Measurements from ENCODE around the gene CEMIP. TPM values are rescaled to one million over a fixed set of nuclear protein-coding genes. Genes with fewer than 3 reads are reported as not detected.

The CEMIP gene
- total and polyA plus RNA-seq, 2 of the 8 experiments (the other 6 are each of a cell fraction or from before 2014, with no cell fraction given) = 0.11 to 0.60 TPM

DNA sequence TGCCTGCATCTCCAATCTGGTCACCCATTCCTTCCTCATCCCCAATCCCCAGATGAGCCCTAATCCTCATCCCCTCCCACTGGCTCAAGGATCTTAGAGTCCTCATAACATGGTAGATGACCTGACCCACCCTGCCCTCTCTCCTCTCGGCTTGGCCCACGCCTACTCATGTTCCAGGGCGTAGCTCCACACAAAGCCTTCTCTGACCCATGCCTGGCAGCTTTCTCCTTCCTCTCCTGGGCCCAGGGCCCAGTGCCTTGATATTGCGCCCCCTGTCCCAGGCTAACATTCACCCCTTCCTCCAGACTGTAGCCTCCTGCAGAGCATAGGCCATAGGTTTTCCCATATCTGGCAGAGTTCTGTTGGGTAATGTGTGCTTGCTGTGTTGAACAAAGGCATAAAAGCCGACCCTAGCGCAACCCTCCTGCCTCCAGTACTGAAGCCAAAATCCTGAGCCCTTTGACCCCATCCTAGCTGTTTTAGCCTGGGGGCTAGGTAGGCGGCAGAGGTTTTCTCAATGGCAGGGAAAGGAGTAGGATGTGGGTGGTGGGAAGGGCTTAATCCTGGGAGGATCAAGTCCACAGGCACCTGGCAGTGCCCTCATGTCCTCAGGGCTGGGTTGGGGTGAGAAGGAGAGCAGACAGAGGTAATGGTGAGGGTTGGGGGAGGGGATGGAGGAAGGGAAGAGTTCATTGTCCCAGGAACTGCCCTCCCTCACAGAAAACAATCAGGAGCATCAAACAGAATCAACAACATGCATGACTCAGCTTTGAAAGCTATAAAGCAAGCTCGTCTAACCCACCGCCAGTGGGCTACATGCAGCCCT is 175.0 kb downstream of the CEMIP start:
- Histone ChIP-seq H4K8ac (ENCODE audit: extremely low read depth, insufficient read depth, low read length) (peak overlapping the region; percentile 29; the same call in 1 of the 2 replicates), H2AFZ (ENCODE audit: low read length) (no peak overlapping the region), H2BK15ac (ENCODE audit: low read length) (0 out of 2 replicates have a peak overlapping the region, but pooled peaks have one; percentile 31), H2BK12ac (ENCODE audit: low read depth, low read length) (peak overlapping the region; percentile 94), H3K4ac (replicated peaks; ENCODE audit: insufficient read length, low read depth, low read length) (peak overlapping the region; percentile 70), H2AK5ac (ENCODE audit: low read depth, low read length) (peak overlapping the region; percentile 93), H3K56ac (replicated peaks; ENCODE audit: insufficient read length, low read depth, low read length) (no peak overlapping the region), H4K20me1 (replicated peaks in 1 of 2; ENCODE audit: control insufficient read depth in 1 of 2, insufficient read depth in 2 of 2, low read length in 2 of 2) (no peaks in the 10 kb centered on the region), H3K23ac (ENCODE audit: insufficient read length) (no peak overlapping the region), H3K36me3 (ENCODE audit: control insufficient read depth in 2 of 4, insufficient read depth in 4 of 4, low read length in 3 of 4) (peaks cover 0 to 15% (median 3%) of the 10 kb centered on the region in 4 experiments; a peak in 4 of 8 replicates), H4K91ac (replicated peaks; ENCODE audit: insufficient read length, low read length) (peak overlapping the region; percentile 34), H3K4me2 (ENCODE audit: insufficient read depth in 1 of 2, low read depth in 2 of 2, low read length in 2 of 2) (peak overlapping the region in 1 of 2 experiments; percentile 57; a peak in 2 of 4 replicates), H4K5ac (ENCODE audit: insufficient read length, low read depth, low read length) (peak overlapping the region; percentile 12), H3K9ac (replicated peaks in 1 of 4; ENCODE audit: extremely low read depth in 1 of 4, low read depth in 3 of 4, low read length in 3 of 4) (no peak overlapping the region; a peak in 1 of 7 replicates), H3K79me1 (ENCODE audit: low read depth, low read length) (peaks cover 7% of the 10 kb centered on the region), H2BK5ac (ENCODE audit: low read depth, low read length) (peak overlapping the region; percentile 91), H3K27ac (ENCODE audit: low read depth, low read length) (no peak overlapping the region; the same call in 1 of the 2 replicates), H3K27me3 (replicated peaks in 1 of 4; ENCODE audit: control insufficient read depth in 3 of 4, extremely low read depth in 1 of 4, insufficient read depth in 3 of 4, low read length in 3 of 4) (no peaks in the 10 kb centered on the region), H3K4me1 (replicated peaks in 1 of 4; ENCODE audit: control insufficient read depth in 3 of 4, insufficient read depth in 4 of 4, low read length in 3 of 4) (peaks cover 0 to 16% (median 6%) of the 10 kb centered on the region in 4 experiments; a peak in 5 of 7 replicates), H2BK120ac (replicated peaks; ENCODE audit: low read depth, low read length) (no peak overlapping the region), H3K18ac (ENCODE audit: extremely low read depth, low read length) (peak overlapping the region; percentile 89), H3K9me3 (ENCODE audit: insufficient read depth in 2 of 2, low read depth in 1 of 2, low read length in 1 of 2) (no peaks in the 10 kb centered on the region), H3K23me2 (ENCODE audit: low read depth, low read length) (no peaks in the 10 kb centered on the region), H3K14ac (ENCODE audit: insufficient read length) (no peak overlapping the region), H2BK20ac (ENCODE audit: low read length) (peak overlapping the region; percentile 82; the same call in 1 of the 2 replicates), H3K4me3 (ENCODE audit: extremely low read depth in 1 of 4, insufficient read depth in 2 of 4, low read depth in 3 of 4, low read length in 4 of 4) (no peak overlapping the region; a peak in 1 of 8 replicates), H3K79me2 (ENCODE audit: control insufficient read depth in 1 of 2, insufficient read depth in 2 of 2, low read length in 2 of 2) (no peaks in the 10 kb centered on the region)
- WGBS, 2 experiments (ENCODE audit: extremely low coverage in 1 of 2, insufficient coverage in 1 of 2, insufficient read length in 1 of 2, insufficient replicate concordance in 2 of 2, low coverage in 1 of 2, low lambda C conversion rate in 2 of 2, missing lambda C conversion rate in 1 of 2) = 82% methylated on average over 9 of the region's 9 CpGs; no CpG with 5 or more reads in 1 of the 2 experiments
- POLR2A ChIA-PET (ENCODE audit: partially characterized antibody) = interaction anchor here (1.0 to 1.5 kb wide), 3 partner anchors 9 to 14 kb away, joined by 3 to 4 read pairs (median 3); no protein-coding TSS in a partner anchor
- FAIRE-seq (peak; percentile 36), DNase-seq (ENCODE audit: low read depth in 1 of 2, low spot score in 2 of 2) (peak in 1 of 2 experiments; percentile 51)
- TF ChIP-seq TAF1 (IDR thresholded peaks at IDR 0.05; ENCODE audit: low read depth, low read length) = no peak
- peak; percentile 66 for TF ChIP-seq MAFK (IDR thresholded peaks at IDR 0.05; ENCODE audit: low read depth, low read length)
- TF ChIP-seq NANOG (IDR thresholded peaks at IDR 0.05; ENCODE audit: insufficient read depth, low read depth, low read length, poor library complexity, severe bottlenecking) = peak; percentile 57
- peak; percentile 64; the same call in 1 of the 2 replicates for TF ChIP-seq BACH1 (IDR thresholded peaks at IDR 0.05; ENCODE audit: low read length)
- TF ChIP-seq TEAD4 (IDR thresholded peaks at IDR 0.05; ENCODE audit: low read depth, low read length) = no peak
- CTCF ChIA-PET (ENCODE audit: partially characterized antibody) = interaction anchor here (0.6 to 9.0 kb wide), 13 partner anchors 12 to 387 kb away, joined by 3 to 71 read pairs (median 3); partner anchors contain the start of gene CEMIP
